DND-41 (cell line): Measurements from ENCODE around the gene CPNE5.

Experiments
- CTCF ChIP-seq: IDR thresholded peaks from 2 replicates; pipeline ENCODE4 v1.5.1; 2012; ENCODE audit warnings: borderline replicate concordance, low read length, moderate library complexity, mild to moderate bottlenecking; ENCODE audit not compliant: poor library complexity, severe bottlenecking; ENCODE audit errors: extremely low read depth
- EZH2 ChIP-seq: IDR thresholded peaks from 3 replicates; pipeline ENCODE4 v1.6.1; 2012; ENCODE audit warnings: borderline replicate concordance, low read depth, mild to moderate bottlenecking, moderate library complexity, low read length, inconsistent platforms; ENCODE audit not compliant: severe bottlenecking

GRCh38 chr6:36729161-36729524 lies 110.1 kb downstream of the CPNE5 start:
- no peak for TF ChIP-seq CTCF
- no peak for TF ChIP-seq EZH2
